ENCODE data around the gene RFNG. TPM values are rescaled to one million over a fixed set of nuclear protein-coding genes. Genes with fewer than 3 reads are reported as not detected.
A peak's percentile ranks its signal among the peaks of the same experiment; 100 is the strongest.

Gene RFNG
- total and polyA plus RNA-seq, 4 donors: 29.1 to 38.2 (median 36.1) TPM

DNA sequence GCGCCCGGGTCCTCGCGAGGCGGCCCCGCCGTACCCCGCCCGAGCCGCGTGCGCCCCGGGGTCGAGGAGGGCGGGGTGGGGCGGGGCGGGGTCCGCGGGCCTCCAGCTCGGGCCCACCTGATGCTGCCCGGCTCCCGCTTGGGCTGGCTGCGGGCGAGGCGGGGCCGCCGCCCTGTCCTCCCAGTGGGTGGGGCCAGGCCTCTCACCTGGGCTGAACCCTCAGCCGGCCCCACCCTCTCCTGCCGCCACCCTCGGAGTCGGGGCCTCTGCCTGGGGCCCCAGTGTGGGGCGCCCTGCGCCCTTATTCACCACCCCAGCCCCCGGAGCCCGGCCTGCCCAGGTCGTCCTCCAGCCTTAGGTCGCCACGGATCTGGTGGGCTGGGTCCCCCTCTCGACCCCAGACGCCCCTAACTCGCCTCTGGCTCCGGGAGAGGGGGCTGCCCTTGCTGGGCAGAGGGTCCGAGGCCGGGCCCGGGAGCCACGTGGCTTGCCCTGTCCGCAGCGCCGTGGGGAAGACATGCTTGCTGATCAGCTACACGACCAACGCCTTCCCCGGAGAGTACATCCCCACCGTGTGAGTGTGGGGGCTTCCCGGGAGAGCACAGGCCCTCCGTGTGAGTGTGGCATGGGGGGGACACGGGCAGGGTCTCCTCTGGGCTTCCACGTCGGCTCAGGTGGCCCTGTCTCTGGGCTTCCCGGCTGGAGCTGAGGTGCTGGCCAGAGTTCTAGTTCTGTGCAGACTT is 19.6 kb downstream of the RFNG start:
- ATAC-seq (ENCODE audit: insufficient read depth, low FRiP score): no peak

DNA sequence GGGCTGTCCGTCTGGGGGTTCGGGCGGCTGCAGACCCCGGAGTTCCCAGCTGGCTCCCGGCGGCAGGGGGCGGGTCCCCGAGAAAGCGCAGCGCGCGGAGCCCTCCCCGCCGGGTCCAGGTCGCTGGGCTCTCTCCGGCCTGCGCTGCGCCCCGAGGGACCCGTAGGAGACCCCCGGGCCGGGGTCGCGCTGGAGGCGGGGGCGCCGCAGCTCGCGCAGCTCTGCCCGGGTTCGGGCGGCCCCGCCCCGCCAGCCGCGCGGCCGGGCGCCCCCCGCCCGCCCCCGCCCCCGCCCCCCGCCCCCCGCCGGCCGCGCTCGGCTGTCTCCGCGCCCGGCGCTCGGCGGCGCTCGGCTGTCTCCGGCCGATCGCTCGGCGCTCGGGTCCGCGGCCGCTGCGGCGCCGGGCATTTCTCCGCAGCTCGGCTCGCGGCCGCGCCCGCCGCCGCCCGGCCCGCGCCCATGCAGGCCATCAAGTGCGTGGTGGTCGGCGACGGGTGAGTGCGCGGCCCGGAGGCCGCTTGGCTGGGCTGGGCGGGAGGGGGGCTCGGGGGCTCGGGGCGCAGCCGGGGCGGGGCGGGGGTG is 20.2 kb downstream of the RFNG start, which contains the start of gene RAC3:
Gene RAC3, plus strand, starts transcription at position 376 of the 582 bp plus-strand sequence. Its CDS starts 84 bp downstream, at position 460.
- Histone ChIP-seq H3K27me3 (ENCODE audit: control insufficient read depth in 3 of 3, insufficient read depth in 3 of 3, low read length in 2 of 3) (no peaks in the 10 kb centered on the region), H3K4me1 (ENCODE audit: control insufficient read depth in 5 of 5, insufficient read depth in 5 of 5, low read length in 5 of 5) (peaks cover 0 to 17% (median 4%) of the 10 kb centered on the region in 5 donors), H3K9me3 (ENCODE audit: control insufficient read depth in 4 of 4, insufficient read depth in 3 of 4, low read length in 3 of 4) (no peaks in the 10 kb centered on the region), H3K4me3 (peak within 1 kb of the TSS; percentile 30), H3K9ac (ENCODE audit: insufficient read depth in 1 of 2, low read length in 2 of 2) (no peak within 1 kb of the TSS), H3K36me3 (ENCODE audit: control insufficient read depth in 4 of 4, insufficient read depth in 4 of 4, low read length in 4 of 4) (peaks cover 0 to 4% (median 2%) of the 10 kb centered on the region in 4 donors), H3K27ac (ENCODE audit: low read depth in 1 of 2, low read length in 1 of 2) (no peak within 1 kb of the TSS)
- WGBS, 2 donors: 0 to 1% methylated on average over 37 to 96 of the region's 96 CpGs
- TF ChIP-seq, protein P1, sequence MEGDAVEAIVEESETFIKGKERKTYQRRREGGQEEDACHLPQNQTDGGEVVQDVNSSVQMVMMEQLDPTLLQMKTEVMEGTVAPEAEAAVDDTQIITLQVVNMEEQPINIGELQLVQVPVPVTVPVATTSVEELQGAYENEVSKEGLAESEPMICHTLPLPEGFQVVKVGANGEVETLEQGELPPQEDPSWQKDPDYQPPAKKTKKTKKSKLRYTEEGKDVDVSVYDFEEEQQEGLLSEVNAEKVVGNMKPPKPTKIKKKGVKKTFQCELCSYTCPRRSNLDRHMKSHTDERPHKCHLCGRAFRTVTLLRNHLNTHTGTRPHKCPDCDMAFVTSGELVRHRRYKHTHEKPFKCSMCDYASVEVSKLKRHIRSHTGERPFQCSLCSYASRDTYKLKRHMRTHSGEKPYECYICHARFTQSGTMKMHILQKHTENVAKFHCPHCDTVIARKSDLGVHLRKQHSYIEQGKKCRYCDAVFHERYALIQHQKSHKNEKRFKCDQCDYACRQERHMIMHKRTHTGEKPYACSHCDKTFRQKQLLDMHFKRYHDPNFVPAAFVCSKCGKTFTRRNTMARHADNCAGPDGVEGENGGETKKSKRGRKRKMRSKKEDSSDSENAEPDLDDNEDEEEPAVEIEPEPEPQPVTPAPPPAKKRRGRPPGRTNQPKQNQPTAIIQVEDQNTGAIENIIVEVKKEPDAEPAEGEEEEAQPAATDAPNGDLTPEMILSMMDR (IDR thresholded peaks at IDR 0.05; ENCODE audit: control extremely low read depth, extremely low read depth): no peak
- ATAC-seq (ENCODE audit: insufficient read depth, low FRiP score): no peak
- peak in 2 of 3 donors; percentile 47 to 68 for DNase-seq

More for the DNA sequence above, 19.6 kb downstream of the RFNG start:
- Histone ChIP-seq H3K9me3 (ENCODE audit: control insufficient read depth in 4 of 4, insufficient read depth in 3 of 4, low read length in 3 of 4) (no peaks in the 10 kb centered on the region), H3K4me3 (no peak overlapping the region), H3K27me3 (ENCODE audit: control insufficient read depth in 3 of 3, insufficient read depth in 3 of 3, low read length in 2 of 3) (no peaks in the 10 kb centered on the region), H3K36me3 (ENCODE audit: control insufficient read depth in 4 of 4, insufficient read depth in 4 of 4, low read length in 4 of 4) (peaks cover 0 to 4% (median 2%) of the 10 kb centered on the region in 4 donors), H3K9ac (ENCODE audit: insufficient read depth in 1 of 2, low read length in 2 of 2) (no peak overlapping the region), H3K4me1 (ENCODE audit: control insufficient read depth in 5 of 5, insufficient read depth in 5 of 5, low read length in 5 of 5) (peaks cover 0 to 24% (median 9%) of the 10 kb centered on the region in 5 donors), H3K27ac (ENCODE audit: low read depth in 1 of 2, low read length in 1 of 2) (no peak overlapping the region)
- DNase-seq: no peak
- WGBS, 2 donors: 12 to 16% methylated on average over 26 to 59 of the region's 59 CpGs
- TF ChIP-seq, protein P1 (IDR thresholded peaks at IDR 0.05; ENCODE audit: control extremely low read depth, extremely low read depth): no peak

DNA sequence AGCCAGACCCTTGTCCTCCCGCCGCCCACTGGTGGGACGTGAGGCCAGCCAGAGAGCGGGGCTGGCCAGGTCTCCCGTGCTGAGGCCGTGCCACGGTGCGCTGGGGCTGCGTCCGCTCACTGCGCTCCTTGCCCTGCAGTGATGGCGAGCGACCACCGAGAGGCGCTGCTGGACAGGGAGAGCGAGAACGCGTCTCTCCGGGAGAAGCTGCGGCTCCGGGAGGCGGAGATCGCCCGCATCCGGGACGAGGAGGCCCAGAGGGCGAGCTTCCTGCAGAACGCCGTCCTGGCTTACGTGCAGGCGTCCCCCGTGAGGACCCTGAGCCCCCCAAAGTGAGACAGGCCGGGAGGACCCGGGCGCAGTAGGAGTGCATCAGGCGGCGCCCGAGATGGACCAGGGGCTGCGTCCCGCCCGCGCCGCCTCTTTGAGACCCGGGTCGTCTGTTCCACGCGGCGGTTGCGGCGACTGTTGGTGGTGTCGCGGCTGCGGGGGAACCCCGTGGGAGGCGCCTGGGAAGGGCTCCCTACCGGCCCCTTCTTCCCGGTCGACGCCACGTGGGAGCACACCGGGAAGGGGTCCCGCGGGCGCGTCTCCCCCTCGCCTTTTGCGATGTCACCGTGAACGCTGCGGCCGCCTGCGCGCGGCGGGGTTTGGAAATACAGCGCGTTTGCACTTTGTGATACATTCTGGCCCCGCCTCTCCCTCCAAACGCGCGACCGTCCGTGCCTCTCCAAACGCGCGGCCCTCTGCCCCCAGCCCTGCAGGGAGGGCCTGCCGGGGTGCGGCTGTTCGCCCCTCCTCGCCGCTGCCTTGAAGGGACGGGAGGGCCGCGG is 20.9 kb downstream of the RFNG start:
- H3K4me3 ChIP-seq: peak overlapping the region; percentile 30
- H3K27ac ChIP-seq (ENCODE audit: low read depth in 1 of 2, low read length in 1 of 2): no peak overlapping the region
- 1% methylated on average over 82 to 94 of the region's 94 CpGs for WGBS, 2 donors
- H3K27me3 ChIP-seq (ENCODE audit: control insufficient read depth in 3 of 3, insufficient read depth in 3 of 3, low read length in 2 of 3): no peaks in the 10 kb centered on the region
- no peaks in the 10 kb centered on the region for H3K9me3 ChIP-seq (ENCODE audit: control insufficient read depth in 4 of 4, insufficient read depth in 3 of 4, low read length in 3 of 4)
- H3K4me1 ChIP-seq (ENCODE audit: control insufficient read depth in 5 of 5, insufficient read depth in 5 of 5, low read length in 5 of 5): peaks cover 0 to 15% (median 0%) of the 10 kb centered on the region in 5 donors
- TF ChIP-seq, protein P1 (IDR thresholded peaks at IDR 0.05; ENCODE audit: control extremely low read depth, extremely low read depth): peak; percentile 98
- H3K9ac ChIP-seq (ENCODE audit: insufficient read depth in 1 of 2, low read length in 2 of 2): no peak overlapping the region
- peak; percentile 75 to 87 (median 84) for DNase-seq
- ATAC-seq (ENCODE audit: insufficient read depth, low FRiP score): peak; percentile 87
- H3K36me3 ChIP-seq (ENCODE audit: control insufficient read depth in 4 of 4, insufficient read depth in 4 of 4, low read length in 4 of 4): peaks cover 0 to 4% (median 2%) of the 10 kb centered on the region in 4 donors

Data from lung (tissue), 12 donors.